ENCODE data around the gene CAMK2G.

DNA sequence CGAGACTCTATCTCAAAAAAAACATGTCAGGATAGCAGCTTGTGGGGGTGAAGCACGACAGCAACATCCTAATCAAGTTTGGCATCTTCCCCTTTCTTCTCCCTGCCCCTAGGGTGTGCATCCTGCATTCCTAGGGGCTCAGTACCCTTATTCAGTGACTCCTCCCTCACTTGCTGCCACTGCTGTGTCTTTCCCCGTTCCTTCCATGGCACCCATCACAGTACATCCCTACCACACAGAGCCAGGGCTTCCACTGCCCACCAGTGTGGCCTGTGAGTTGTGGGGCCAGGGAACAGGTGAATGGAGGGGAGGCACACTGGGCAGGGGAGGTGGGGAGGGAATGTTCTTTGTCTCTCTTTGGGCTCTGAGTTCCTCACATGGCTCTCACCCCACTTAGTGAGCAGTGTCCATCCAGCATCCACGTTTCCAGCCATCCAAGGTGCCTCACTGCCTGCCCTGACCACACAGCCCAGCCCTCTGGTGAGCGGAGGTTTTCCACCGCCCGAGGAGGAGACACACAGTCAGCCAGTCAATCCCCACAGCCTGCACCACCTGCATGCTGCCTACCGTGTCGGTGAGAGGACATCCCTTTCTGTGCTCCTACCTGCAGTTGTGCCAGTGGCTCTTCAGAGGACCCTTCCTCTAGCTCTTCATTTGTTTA lies 74.3 kb downstream of the CAMK2G start:
- TF ChIP-seq, protein P1, sequence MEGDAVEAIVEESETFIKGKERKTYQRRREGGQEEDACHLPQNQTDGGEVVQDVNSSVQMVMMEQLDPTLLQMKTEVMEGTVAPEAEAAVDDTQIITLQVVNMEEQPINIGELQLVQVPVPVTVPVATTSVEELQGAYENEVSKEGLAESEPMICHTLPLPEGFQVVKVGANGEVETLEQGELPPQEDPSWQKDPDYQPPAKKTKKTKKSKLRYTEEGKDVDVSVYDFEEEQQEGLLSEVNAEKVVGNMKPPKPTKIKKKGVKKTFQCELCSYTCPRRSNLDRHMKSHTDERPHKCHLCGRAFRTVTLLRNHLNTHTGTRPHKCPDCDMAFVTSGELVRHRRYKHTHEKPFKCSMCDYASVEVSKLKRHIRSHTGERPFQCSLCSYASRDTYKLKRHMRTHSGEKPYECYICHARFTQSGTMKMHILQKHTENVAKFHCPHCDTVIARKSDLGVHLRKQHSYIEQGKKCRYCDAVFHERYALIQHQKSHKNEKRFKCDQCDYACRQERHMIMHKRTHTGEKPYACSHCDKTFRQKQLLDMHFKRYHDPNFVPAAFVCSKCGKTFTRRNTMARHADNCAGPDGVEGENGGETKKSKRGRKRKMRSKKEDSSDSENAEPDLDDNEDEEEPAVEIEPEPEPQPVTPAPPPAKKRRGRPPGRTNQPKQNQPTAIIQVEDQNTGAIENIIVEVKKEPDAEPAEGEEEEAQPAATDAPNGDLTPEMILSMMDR (IDR thresholded peaks at IDR 0.05): no peak
- TF ChIP-seq EP300 (IDR thresholded peaks at IDR 0.05): no peak

Measured in ovary (tissue), 3 donors.